ENCODE measurements around the gene PORCN. TPM values are rescaled to one million over a fixed set of nuclear protein-coding genes. Genes with fewer than 3 reads are reported as not detected.
A peak's percentile ranks its signal among the peaks of the same experiment; 100 is the strongest.

Gene PORCN
- total RNA-seq, 2 donors from 2014 or later, result 6.2 to 22.7 TPM

GRCh38 chrX:48509619-48510018, 827 bp downstream of the PORCN start:
- Histone ChIP-seq H3K9me3 (no peaks in the 10 kb centered on the region), H3K27me3 (no peaks in the 10 kb centered on the region), H3K4me3 (no peak overlapping the region), H3K4me1 (peaks cover 12% of the 10 kb centered on the region), H3K36me3 (replicated peaks in 1 of 2; ENCODE audit: insufficient read depth in 1 of 2, low read depth in 2 of 2) (no peaks in the 10 kb centered on the region), H3K27ac (no peak overlapping the region)
- ATAC-seq (no peak), DNase-seq (no peak)
- WGBS, 2 donors, result 69% methylated on average over 6 of the region's 11 CpGs; no CpG with 5 or more reads in 1 of the 2 donors
- intact Hi-C loops (cut with DNase I), result no loop called here
- TF ChIP-seq POLR2A (IDR thresholded peaks at IDR 0.05), result no peak
- TF ChIP-seq CTCF (IDR thresholded peaks at IDR 0.05), result no peak

- H3K27me3 ChIP-seq, result no peaks in the 10 kb centered on the region
- 37% methylated on average over 3 of the region's 4 CpGs; no CpG with 5 or more reads in 1 of the 2 donors for WGBS, 2 donors
- TF ChIP-seq POLR2A (IDR thresholded peaks at IDR 0.05), result no peak
- peak in 5 of 7 experiments; percentile 11 to 33 (median 28) for TF ChIP-seq CTCF (IDR thresholded peaks at IDR 0.05)
- no peak overlapping the region for H3K4me3 ChIP-seq
- peaks cover 12% of the 10 kb centered on the region for H3K4me1 ChIP-seq
- H3K9me3 ChIP-seq, result no peaks in the 10 kb centered on the region
- H3K27ac ChIP-seq, result no peak overlapping the region
- intact Hi-C loops (cut with DNase I), result no loop called here
- DNase-seq (peak; percentile 9 to 54 (median 30)), ATAC-seq (peak; percentile 31)
- no peaks in the 10 kb centered on the region for H3K36me3 ChIP-seq (replicated peaks in 1 of 2; ENCODE audit: insufficient read depth in 1 of 2, low read depth in 2 of 2)
Observed at GRCh38 chrX:48511560-48511959, 2.8 kb downstream of the PORCN start.

GRCh38 chrX:48512371-48512935, 3.7 kb downstream of the PORCN start:
- 87 to 89% methylated on average over 8 to 17 of the region's 20 CpGs for WGBS, 2 donors
- no peaks in the 10 kb centered on the region for H3K9me3 ChIP-seq
- no peak for DNase-seq
- H3K4me3 ChIP-seq, result no peak overlapping the region
- peaks cover 12% of the 10 kb centered on the region for H3K4me1 ChIP-seq
- TF ChIP-seq POLR2A (IDR thresholded peaks at IDR 0.05) (no peak), CTCF (IDR thresholded peaks at IDR 0.05) (no peak)
- intact Hi-C loops (cut with DNase I), result no loop called here
- H3K27me3 ChIP-seq, result no peaks in the 10 kb centered on the region
- H3K36me3 ChIP-seq (replicated peaks in 1 of 2; ENCODE audit: insufficient read depth in 1 of 2, low read depth in 2 of 2), result no peaks in the 10 kb centered on the region
- H3K27ac ChIP-seq, result no peak overlapping the region
- no peak for ATAC-seq

- H3K27me3 ChIP-seq, result no peaks in the 10 kb centered on the region
- no peak for DNase-seq
- 78% methylated on average over 3 of the region's 4 CpGs; no CpG with 5 or more reads in 1 of the 2 donors for WGBS, 2 donors
- H3K36me3 ChIP-seq (replicated peaks in 1 of 2; ENCODE audit: insufficient read depth in 1 of 2, low read depth in 2 of 2), result no peaks in the 10 kb centered on the region
- TF ChIP-seq POLR2A (IDR thresholded peaks at IDR 0.05), result no peak
- TF ChIP-seq CTCF (IDR thresholded peaks at IDR 0.05), result no peak
- H3K27ac ChIP-seq, result no peak overlapping the region
- H3K4me3 ChIP-seq, result no peak overlapping the region
- ATAC-seq, result no peak
- no peaks in the 10 kb centered on the region for H3K9me3 ChIP-seq
- H3K4me1 ChIP-seq, result peaks cover 6% of the 10 kb centered on the region
- intact Hi-C loops (cut with DNase I), result no loop called here
Observed at GRCh38 chrX:48513670-48514069, 4.9 kb downstream of the PORCN start.

Measured in body of pancreas (tissue), 4 donors.